IMR-90 (cell line): ENCODE results near the gene SERPINA12.

Experiments used
- CTCF ChIP-seq: conservative IDR thresholded peaks from 2 replicates; pipeline ENCODE4 v1.5.1; 2012; ENCODE audit warnings: mild to moderate bottlenecking, low read depth, low read length, improper control_type of control experiment
- ELK1 ChIP-seq: fragments of 150-350 bp; IDR thresholded peaks from 2 replicates; pipeline ENCODE4 v1.6.1; 2016; ENCODE audit warnings: low read depth, mild to moderate bottlenecking, low read length, moderate library complexity, borderline replicate concordance
- FOS ChIP-seq: fragments of 150-350 bp; IDR thresholded peaks from 2 replicates; pipeline ENCODE4 v1.6.1; 2016; ENCODE audit warnings: low read depth, low read length
- MAFK ChIP-seq: IDR thresholded peaks from 2 replicates; pipeline ENCODE4 v1.6.1; 2012; ENCODE audit warnings: low read depth, low read length, improper control_type of control experiment
- MXI1 ChIP-seq: IDR thresholded peaks from 2 replicates; pipeline ENCODE4 v1.6.1; 2012; ENCODE audit warnings: low read depth, mild to moderate bottlenecking, low read length, moderate library complexity, borderline replicate concordance
- POLR2A ChIP-seq: IDR thresholded peaks from 2 replicates; pipeline ENCODE4 v1.6.1; 2012; ENCODE audit warnings: mild to moderate bottlenecking, low read depth, low read length
- SMC3 ChIP-seq: fragments of 150-350 bp; IDR thresholded peaks from 2 replicates; pipeline ENCODE4 v1.6.1; 2016; ENCODE audit warnings: low read depth, mild to moderate bottlenecking, antibody characterized with exemption, low read length, moderate library complexity
- TF ChIP-seq, protein P1 (sequence below): fragments of 150-350 bp; IDR thresholded peaks from 2 replicates; pipeline ENCODE4 v1.6.1; 2017; ENCODE audit warnings: mild to moderate bottlenecking, antibody characterized with exemption, low read length, low read depth

GRCh38 chr14:94447206-94447605 lies 62.1 kb downstream of the SERPINA12 start:
- TF ChIP-seq POLR2A = no peak
- TF ChIP-seq MXI1 = no peak
- TF ChIP-seq CTCF = no peak
- no peak for TF ChIP-seq FOS
- no peak for TF ChIP-seq MAFK
- TF ChIP-seq, protein P1, sequence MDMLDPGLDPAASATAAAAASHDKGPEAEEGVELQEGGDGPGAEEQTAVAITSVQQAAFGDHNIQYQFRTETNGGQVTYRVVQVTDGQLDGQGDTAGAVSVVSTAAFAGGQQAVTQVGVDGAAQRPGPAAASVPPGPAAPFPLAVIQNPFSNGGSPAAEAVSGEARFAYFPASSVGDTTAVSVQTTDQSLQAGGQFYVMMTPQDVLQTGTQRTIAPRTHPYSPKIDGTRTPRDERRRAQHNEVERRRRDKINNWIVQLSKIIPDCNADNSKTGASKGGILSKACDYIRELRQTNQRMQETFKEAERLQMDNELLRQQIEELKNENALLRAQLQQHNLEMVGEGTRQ = no peak
- TF ChIP-seq ELK1 = no peak
- TF ChIP-seq SMC3 = no peak
